ENCODE results near the gene NUDT16L1. TPM values are rescaled to one million over a fixed set of nuclear protein-coding genes. Genes with fewer than 3 reads are reported as not detected.

NUDT16L1 gene
- polyA plus RNA-seq, 3 donors = 40.0 to 62.7 (median 41.1) TPM

- intact Hi-C loops (cut with micrococcal nuclease) = loop anchor here in 1 of 2 donors (5.0 kb wide), 1 partner anchor 68 kb away; no protein-coding TSS in a partner anchor
- H3K9ac ChIP-seq (ENCODE audit: insufficient read depth, low read length, poor library complexity, severe bottlenecking) = peak overlapping the region; percentile 90
- Mint-ChIP-seq H3K27ac (peak overlapping the region in 4 of 7 donors; percentile 25 to 53 (median 31)), H3K27me3 (ENCODE audit: low read depth in 3 of 3) (peaks cover 0 to 1% (median 0%) of the 10 kb centered on the region in 3 donors), H3K4me1 (peaks cover 36% of the 10 kb centered on the region), H3K4me3 (peak overlapping the region; percentile 75 to 86), H3K9me3 (no peaks in the 10 kb centered on the region), H3K36me3 (peaks cover 25 to 51% of the 10 kb centered on the region in 2 donors)
- TF ChIP-seq CTCF (IDR thresholded peaks at IDR 0.05) = no peak
- WGBS (ENCODE audit: insufficient coverage) = 77% methylated on average over 23 of the region's 26 CpGs
- no peaks in the 10 kb centered on the region for H3K27me3 ChIP-seq (ENCODE audit: control insufficient read depth in 2 of 2, insufficient read depth in 2 of 2, low read length in 2 of 2)
- H3K4me1 ChIP-seq (ENCODE audit: control insufficient read depth in 1 of 2, insufficient read depth in 2 of 2, low read length in 2 of 2) = peaks cover 41 to 49% of the 10 kb centered on the region in 2 donors
- H3K36me3 ChIP-seq (replicated peaks in 1 of 2; ENCODE audit: control insufficient read depth in 1 of 2, insufficient read depth in 2 of 2, low read length in 2 of 2) = peaks cover 47% of the 10 kb centered on the region in 2 donors
- H3K4me2 ChIP-seq (replicated peaks; ENCODE audit: extremely low read depth, low read length, poor library complexity, severe bottlenecking) = peak overlapping the region; percentile 97
- H3K9me3 ChIP-seq (replicated peaks in 1 of 2; ENCODE audit: control insufficient read depth in 1 of 2, insufficient read depth in 1 of 2, low read length in 2 of 2) = no peaks in the 10 kb centered on the region
- H3K79me2 ChIP-seq (ENCODE audit: insufficient read depth, low read length) = peaks cover 35% of the 10 kb centered on the region
- no peak overlapping the region for H2AFZ ChIP-seq (ENCODE audit: insufficient read depth, low read depth, low read length, poor library complexity, severe bottlenecking)
- H4K20me1 ChIP-seq (ENCODE audit: insufficient read depth, low read length) = peaks cover 29% of the 10 kb centered on the region
- H3K4me3 ChIP-seq (replicated peaks in 1 of 3; ENCODE audit: low read depth in 2 of 3, low read length in 3 of 3) = peak overlapping the region in 2 of 3 experiments; percentile 67 to 97
- peak overlapping the region in 1 of 2 donors; percentile 5 for H3K27ac ChIP-seq (ENCODE audit: low read depth in 1 of 2, low read length in 2 of 2)
- DNase-seq = peak in 1 of 3 donors; percentile 11
Observed at GRCh38 chr16:4694642-4695451, 1.5 kb downstream of the NUDT16L1 start.

- no peak for DNase-seq
- intact Hi-C loops (cut with micrococcal nuclease) = no loop called here
Observed at GRCh38 chr16:4695473-4696171, 2.3 kb downstream of the NUDT16L1 start.

More at GRCh38 chr16:4695473-4696171, 2.3 kb downstream of the NUDT16L1 start:
- H3K36me3 ChIP-seq (replicated peaks in 1 of 2; ENCODE audit: control insufficient read depth in 1 of 2, insufficient read depth in 2 of 2, low read length in 2 of 2) = peaks cover 47 to 55% of the 10 kb centered on the region in 2 donors
- no peaks in the 10 kb centered on the region for H3K27me3 ChIP-seq (ENCODE audit: control insufficient read depth in 2 of 2, insufficient read depth in 2 of 2, low read length in 2 of 2)
- H3K4me3 Mint-ChIP-seq = no peak overlapping the region
- H4K20me1 ChIP-seq (ENCODE audit: insufficient read depth, low read length) = peaks cover 23% of the 10 kb centered on the region
- no peak overlapping the region for H3K27ac ChIP-seq (ENCODE audit: low read depth in 1 of 2, low read length in 2 of 2)
- H3K9ac ChIP-seq (ENCODE audit: insufficient read depth, low read length, poor library complexity, severe bottlenecking) = no peak overlapping the region
- peaks cover 33 to 42% of the 10 kb centered on the region in 2 donors for H3K4me1 ChIP-seq (ENCODE audit: control insufficient read depth in 1 of 2, insufficient read depth in 2 of 2, low read length in 2 of 2)
- peak overlapping the region in 2 of 7 donors; percentile 25 to 26 for H3K27ac Mint-ChIP-seq
- H3K27me3 Mint-ChIP-seq (ENCODE audit: low read depth in 3 of 3) = peaks cover 0 to 1% (median 0%) of the 10 kb centered on the region in 3 donors
- peaks cover 28% of the 10 kb centered on the region for H3K4me1 Mint-ChIP-seq
- no peak overlapping the region for H2AFZ ChIP-seq (ENCODE audit: insufficient read depth, low read depth, low read length, poor library complexity, severe bottlenecking)
- no peak overlapping the region for H3K4me2 ChIP-seq (replicated peaks; ENCODE audit: extremely low read depth, low read length, poor library complexity, severe bottlenecking)
- H3K4me3 ChIP-seq (replicated peaks in 1 of 3; ENCODE audit: low read depth in 2 of 3, low read length in 3 of 3) = no peak overlapping the region
- no peak for TF ChIP-seq CTCF (IDR thresholded peaks at IDR 0.05)
- WGBS (ENCODE audit: insufficient coverage) = 93% methylated on average over 11 of the region's 12 CpGs
- peaks cover 35% of the 10 kb centered on the region for H3K79me2 ChIP-seq (ENCODE audit: insufficient read depth, low read length)
- H3K9me3 Mint-ChIP-seq = no peaks in the 10 kb centered on the region
- no peaks in the 10 kb centered on the region for H3K9me3 ChIP-seq (replicated peaks in 1 of 2; ENCODE audit: control insufficient read depth in 1 of 2, insufficient read depth in 1 of 2, low read length in 2 of 2)
- H3K36me3 Mint-ChIP-seq = peaks cover 31 to 52% of the 10 kb centered on the region in 2 donors
